Astrocyte of the cerebellum (primary cell): ENCODE results near the gene ARHGEF25.
"Not testable (repeated sequence)": the region's sequence is repeated elsewhere in the genome, so short reads cannot be mapped to it uniquely, and the experiment has no call there.

Source experiments
- DNase-seq: peaks from one replicate; pipeline ENCODE4 v3.0.0-alpha.2; 2011; ENCODE audit warnings: low read depth
- H3K4me3 ChIP-seq: 2 replicates; pipeline ENCODE4 v1.5.1; 2011; ENCODE audit warnings: mild to moderate bottlenecking, low read depth, low read length, moderate library complexity
- CTCF ChIP-seq: IDR thresholded peaks from 2 replicates; pipeline ENCODE4 v1.5.1; 2012; ENCODE audit warnings: low read length, low read depth, moderate library complexity, mild to moderate bottlenecking; ENCODE audit errors: missing control alignments
- in situ Hi-C: cut with HindIII; loops from 2 replicates; pipeline ENCODE4 v1.10.0; 2017; ENCODE audit warnings: low sequenced_read_pairs

Gene ARHGEF25

GRCh38 chr12:57616383-57617101 lies 5.3 kb downstream of the ARHGEF25 start:
- in situ Hi-C loops = no loop called here
- H3K4me3 ChIP-seq = no peak overlapping the region
- DNase-seq = no peak
- no peak for TF ChIP-seq CTCF

DNA sequence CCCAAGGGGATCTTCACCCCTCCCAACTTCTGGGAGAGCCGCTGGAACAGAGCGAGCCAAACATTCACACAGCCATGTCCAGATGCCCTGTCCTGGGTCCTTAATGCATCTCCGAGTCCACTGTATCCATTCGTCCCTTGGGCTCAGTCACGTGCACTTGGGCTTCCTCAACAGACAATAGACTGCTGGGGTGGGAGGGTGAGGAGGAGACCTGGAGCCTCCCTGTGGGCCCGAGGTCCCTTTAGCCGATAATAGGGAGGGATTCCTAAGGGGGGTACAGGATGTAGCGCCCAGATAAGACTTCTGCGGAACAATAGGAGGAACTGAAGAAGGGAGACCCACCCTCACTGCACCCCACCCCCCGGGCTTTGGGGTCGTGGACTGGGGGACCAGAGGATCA lies 6.7 kb downstream of the ARHGEF25 start:
- DNase-seq = no peak
- in situ Hi-C loops = no loop called here
- TF ChIP-seq CTCF = no peak

GRCh38 chr12:57618431-57618830 lies 7.2 kb downstream of the ARHGEF25 start:
- in situ Hi-C loops, DNase-seq, H3K4me3 ChIP-seq: not testable (repeated sequence)

More for the DNA sequence above, 6.7 kb downstream of the ARHGEF25 start:
- H3K4me3 ChIP-seq = no peak overlapping the region

- in situ Hi-C loops = no loop called here
- TF ChIP-seq CTCF = no peak
- no peak overlapping the region for H3K4me3 ChIP-seq
- DNase-seq = no peak
Measured at GRCh38 chr12:57618966-57619433, 7.8 kb downstream of the ARHGEF25 start.

DNA sequence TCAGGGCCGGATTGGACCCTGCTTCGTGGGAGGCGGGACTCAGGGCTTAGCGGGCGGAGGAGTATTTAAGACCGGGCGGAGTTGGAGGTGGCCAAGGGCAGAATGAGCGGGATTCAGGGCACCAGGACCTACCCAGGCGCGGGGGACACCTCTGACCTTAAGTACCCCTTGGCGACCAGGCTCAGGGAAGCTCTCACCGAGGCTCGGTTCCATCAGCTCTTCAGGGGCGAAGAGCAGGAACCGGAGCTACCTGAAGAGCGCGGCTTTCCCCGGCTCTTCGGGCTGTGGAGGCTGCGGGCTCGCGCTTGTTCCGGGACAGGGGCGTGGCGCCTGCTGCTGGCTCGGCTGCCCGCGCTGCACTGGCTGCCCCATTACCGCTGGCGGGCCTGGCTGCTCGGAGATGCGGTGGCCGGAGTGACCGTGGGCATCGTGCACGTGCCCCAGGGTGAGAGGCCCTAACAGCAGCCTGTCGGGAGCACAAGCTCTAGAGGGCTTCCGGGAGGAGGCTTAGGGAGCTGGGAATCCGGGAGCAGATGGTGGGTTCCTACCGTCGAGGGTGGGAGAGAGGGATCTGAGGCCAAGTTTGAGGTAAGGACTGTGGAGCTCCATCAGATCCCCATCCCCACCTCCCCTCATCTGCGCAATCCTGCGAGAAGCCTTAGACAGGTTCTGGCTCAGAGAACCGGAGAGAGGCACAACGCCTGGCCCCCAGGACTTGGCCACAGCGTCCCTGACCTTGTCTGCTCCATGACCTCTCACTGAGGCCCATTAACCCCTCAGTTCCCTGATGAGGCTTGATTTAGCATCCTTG lies 8.4 kb downstream of the ARHGEF25 start:
- TF ChIP-seq CTCF = no peak
- in situ Hi-C loops = no loop called here
- H3K4me3 ChIP-seq = no peak overlapping the region
- no peak for DNase-seq

DNA sequence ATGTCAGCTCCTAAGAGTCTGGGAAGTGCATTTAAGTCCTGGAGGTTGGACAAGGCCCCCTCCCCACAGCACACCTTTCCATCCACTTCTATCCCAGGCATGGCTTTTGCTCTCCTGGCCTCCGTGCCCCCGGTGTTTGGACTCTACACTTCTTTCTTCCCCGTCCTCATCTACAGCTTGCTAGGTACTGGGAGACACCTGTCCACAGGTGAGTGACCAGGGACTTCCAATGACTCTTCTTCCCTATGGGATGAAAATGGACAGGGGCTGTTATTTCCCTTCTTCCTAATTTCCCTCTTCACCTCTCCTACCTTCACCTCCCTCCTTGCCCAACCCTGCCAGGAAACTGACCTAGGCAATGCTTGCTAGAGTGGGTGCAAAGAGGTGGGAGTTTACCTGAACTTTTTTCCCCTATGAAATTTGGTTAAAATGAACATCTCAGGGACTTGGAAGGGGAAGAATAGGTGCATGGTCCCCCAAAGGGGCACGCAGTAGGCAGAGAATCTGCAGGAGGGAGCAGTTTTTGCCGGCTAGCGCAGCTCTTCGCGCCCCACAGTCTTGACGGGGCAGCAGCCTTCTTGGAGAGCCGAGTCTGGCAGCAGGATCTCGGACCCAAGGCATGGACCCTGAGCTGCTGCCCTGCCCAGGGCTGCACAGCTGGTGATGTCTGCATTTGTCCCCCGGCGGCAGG lies 9.2 kb downstream of the ARHGEF25 start:
- in situ Hi-C loops = no loop called here

More for the DNA sequence above, 9.2 kb downstream of the ARHGEF25 start:
- no peak for TF ChIP-seq CTCF
- no peak for DNase-seq
- no peak overlapping the region for H3K4me3 ChIP-seq
